GM21423 (cell line): ENCODE measurements around the gene ASIC2.
"Not testable (repeated sequence)": the region's sequence is repeated elsewhere in the genome, so short reads cannot be mapped to it uniquely, and the experiment has no call there.

ENCODE experiments used
- ATAC-seq: cut with Tn5 transposase; IDR thresholded peaks from one replicate; pipeline ENCODE4 v1.9.1; 2021; ENCODE audit warnings: mild to moderate bottlenecking, moderate library complexity; ENCODE audit not compliant: unreplicated experiment

ASIC2 gene

DNA sequence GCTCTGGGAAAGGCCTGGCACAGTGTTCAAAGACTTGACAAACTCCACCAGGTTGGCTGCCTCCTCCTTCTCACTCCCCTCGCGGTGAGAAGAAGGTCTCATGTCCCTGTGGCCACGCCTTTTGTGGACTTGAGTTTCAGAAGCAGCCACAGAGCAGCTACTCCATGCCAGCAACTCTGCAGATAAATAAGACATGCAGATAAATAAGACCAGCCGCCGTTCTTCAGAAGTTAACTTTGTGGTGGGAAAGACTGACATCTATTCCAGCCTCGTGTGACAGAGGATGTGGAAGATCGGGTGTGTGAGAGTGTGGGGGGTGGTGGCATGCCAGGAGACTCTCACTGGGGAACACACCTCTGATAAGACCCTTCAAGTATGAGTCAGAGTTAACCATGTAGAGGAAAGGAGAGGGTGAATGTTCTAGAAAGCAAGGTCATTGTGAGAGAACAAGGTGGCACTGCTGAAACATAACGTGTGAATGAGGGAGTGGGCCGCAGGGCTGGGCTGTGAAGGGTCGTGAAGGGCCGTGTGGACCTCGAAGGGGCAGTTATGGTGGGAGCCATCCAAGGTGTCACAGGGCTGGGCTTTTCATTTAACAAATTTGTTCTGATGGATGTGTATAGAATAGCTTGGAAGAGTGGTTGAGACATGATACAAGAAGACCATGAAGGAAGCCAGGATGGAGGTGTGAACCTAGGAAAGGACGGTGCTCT is 300.6 kb downstream of the ASIC2 start:
- no peak for ATAC-seq

DNA sequence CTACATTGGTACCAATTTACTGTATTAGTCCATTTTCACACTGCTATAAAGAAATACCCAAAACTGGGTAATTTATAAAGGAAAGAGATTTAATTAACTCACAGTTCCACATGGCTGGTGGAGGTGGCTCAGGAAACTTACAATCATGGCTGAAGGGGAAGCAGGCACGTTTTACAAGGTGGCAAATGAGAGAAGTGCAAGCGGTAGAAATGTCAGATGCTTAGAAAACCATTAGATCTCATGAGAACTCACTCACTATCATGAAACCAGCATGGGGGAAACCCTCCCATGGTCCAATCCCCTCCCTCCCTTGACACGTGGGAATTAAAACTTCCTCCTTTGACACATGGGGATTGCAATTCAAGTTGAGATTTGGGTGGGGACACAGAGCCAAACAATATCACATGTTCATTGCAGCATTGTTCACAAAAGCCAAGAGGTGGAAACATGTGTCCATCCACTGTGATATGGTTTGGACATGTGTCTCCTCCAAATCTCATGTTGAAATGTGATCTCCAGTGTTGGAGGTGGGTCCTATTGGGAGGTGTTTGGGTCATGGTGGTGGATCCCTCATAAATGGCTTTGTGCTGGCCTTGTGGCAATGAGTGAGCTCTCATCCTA is 304.5 kb downstream of the ASIC2 start:
- no peak for ATAC-seq

DNA sequence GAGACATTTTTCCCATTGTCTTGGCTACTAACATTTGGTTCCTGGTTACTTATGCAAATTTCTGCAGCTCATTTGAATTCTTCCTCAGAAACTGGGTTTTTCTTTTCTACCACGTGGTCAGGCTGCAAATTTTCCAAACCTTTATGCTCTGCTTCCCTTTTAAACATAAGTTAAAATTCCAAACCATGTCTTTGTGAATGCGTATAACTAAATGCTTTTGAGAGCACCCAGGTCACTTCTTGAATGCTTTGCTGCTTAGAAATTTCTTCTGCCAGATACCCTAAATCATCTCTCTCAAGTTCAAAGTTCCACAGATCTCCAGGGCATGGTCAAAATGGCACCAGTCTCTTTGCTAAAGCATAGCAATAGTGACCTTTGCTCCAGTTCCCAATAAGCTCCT is 305.2 kb downstream of the ASIC2 start:
- not testable (repeated sequence) for ATAC-seq

DNA sequence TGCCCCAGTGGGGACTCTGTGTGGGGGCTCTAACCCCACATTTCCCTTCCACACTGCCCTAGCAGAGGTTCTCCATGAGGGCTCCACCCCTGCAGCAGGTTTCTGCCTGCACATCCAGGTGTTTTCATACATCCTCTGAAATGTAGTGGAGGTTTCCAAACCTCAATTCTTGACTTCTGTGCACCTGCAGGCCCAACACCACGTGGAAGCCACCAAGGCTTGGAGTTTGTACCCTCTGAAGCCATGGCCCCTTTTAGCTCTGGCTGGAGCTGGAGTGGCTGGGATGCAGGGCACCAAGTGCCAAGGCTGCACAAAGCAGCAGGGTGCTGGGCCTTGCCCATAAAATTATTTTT is 305.7 kb downstream of the ASIC2 start:
- ATAC-seq = not testable (repeated sequence)

DNA sequence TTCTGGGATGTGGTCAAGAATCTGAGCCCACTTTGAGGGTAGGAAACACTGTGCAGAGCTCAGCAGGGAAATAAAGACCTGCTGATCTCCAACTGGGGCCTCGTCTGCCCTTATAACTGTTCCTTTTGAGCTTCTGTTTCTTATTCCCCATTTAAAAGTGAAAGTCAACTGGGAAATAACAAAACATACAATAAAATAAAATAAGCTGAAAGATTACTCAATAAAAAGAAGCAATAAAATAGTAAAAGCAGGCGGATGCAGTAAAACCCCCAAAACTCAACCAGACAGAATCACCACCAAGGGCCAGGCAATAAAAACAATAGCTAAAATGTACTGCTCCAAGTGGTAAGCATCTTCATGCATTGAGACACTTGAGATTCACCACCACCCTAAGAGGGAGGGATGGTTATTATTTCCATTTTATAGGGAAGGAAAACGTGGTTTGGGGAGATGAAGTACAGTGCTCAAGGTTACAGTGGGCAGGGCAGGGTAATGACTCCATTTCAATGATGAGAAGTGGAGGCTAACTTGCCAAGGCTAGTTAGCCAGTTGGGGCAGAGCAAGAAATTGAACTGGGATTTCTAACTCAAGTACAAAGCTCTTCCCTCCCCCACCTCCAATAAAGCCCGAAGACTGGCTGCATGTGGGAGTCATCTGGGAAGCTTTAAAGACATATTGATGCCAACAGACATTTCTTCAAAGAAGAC is 307.9 kb downstream of the ASIC2 start:
- no peak for ATAC-seq

DNA sequence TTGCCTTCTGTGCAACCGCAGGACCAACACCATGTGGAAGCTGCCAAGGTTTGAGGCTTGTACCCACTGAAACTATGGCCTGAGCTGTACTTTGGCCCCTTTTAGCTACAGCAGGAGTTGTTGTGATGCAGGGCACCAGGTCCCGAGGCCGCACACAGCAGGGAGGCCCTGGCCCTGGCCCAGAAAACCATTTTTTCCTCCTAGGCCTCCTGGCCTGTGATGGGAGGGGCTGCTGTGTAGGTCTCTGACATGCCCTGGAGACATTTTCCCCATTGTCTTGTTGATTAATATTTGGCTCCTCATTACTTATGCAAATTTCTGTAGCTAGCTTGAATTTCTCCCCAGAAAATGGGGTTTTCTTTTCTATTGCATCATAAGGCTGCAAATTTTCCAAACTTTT is 311.5 kb downstream of the ASIC2 start:
- ATAC-seq = not testable (repeated sequence)

DNA sequence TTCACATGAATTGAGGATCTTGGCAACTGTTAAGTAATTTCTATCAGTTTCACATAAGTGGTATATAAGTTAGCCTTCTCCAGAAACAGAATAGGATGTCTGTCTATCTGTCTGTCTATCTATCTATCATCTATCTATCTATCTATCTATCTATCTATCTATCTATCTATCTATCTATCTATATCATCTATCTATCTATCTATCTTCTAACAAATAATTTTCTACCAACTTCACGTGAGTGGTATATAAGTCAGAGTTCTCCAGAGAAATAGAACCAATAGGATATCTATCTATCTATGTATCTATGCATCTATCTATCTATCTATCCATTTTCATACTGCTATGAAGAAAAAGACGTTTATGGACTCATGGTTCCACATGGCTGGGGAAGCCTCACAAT is 312.9 kb downstream of the ASIC2 start:
- no peak for ATAC-seq

DNA sequence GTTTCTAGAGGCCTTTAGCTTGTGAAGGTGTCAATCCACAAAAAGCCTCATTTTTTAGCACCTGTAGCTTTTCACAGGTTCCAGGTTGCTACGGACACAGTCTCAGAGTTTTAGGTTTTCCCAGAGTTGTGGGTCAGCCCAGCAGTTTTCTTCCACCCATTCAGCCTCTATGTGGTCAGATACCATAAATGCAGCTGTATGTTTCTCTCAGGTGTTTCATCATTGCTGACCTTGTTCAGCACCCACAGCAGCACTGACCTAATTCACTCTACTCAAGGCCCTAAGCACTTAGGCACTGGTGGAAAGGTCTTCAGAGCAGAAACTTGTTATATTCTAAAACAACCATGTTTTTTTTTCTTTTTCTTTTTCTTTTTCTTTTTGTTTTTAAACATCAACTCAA is 316.5 kb downstream of the ASIC2 start:
- no peak for ATAC-seq

DNA sequence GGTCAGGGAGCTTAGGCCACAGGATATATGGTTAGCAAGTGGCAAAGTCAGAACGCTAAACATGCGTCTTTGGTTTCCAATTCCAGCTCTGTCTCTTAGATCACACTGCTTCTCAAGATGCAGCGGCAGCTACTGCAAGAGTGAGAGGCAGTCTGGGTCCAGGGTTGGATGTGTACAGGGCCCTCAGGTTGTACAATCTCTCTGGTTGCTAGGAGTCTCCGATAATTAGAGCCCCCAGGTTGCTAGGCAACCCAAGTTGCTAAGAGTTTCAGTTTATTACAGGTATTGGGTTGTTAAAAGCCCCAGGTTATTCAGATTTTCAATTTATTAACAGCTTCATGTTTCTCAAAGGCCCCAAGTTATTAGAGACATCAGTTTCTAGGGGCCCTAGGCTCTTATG is 317.0 kb downstream of the ASIC2 start:
- ATAC-seq = no peak

DNA sequence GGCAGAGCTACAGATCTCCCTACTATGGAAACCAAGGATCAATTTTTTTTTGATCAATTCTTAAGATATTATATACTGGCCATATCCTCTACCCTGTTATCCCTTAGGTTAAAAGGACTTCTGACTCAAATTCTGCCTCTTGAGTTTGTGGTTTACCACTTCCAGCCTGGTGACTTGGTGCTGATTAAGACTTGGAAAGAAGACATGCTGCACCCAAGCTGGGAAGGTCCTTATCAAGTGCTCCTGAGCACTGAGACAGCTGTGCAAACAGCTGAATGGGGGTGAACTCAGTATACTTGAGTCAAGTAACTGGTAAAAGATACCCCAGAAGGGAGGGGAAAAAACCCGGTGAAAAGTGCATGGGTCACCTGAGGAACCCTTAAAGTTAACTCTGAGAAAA is 321.9 kb downstream of the ASIC2 start:
- no peak for ATAC-seq

DNA sequence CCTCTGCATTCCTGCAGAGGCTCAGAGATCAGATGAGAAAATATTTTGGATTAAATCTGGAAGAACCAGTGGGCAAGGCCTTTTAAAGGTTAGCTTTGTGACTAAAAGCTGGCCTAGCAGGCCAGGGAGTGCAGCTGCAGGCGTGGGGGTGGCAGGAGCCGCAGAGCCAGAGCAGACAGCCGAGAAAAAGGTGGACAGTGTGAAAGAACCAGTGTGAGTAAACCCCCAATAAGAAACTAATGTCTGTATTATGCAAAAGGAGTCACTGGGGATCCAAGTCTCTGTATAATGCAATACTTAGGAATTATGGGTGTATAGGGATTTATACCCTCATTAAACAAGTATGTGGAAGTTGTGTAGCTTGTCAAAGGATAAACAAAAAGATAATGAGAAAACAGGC is 322.8 kb downstream of the ASIC2 start:
- ATAC-seq = no peak

DNA sequence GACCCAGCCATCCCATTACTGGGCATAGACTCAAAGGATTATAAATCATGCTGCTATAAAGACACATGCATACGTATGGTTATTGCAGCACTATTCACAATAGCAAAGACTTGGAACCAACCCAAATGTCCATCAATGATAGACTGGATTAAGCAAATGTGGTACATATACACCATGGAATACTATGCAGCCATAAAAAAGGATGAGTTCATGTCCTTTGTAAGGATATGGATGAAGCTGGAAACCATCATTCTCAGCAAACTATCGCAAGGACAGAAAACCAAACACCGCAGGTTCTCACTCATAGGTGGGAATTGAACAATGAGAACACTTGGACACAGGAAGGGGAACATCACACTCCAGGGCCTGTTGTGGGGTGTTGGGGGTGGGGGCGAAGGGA is 323.9 kb downstream of the ASIC2 start:
- ATAC-seq = not testable (repeated sequence)

DNA sequence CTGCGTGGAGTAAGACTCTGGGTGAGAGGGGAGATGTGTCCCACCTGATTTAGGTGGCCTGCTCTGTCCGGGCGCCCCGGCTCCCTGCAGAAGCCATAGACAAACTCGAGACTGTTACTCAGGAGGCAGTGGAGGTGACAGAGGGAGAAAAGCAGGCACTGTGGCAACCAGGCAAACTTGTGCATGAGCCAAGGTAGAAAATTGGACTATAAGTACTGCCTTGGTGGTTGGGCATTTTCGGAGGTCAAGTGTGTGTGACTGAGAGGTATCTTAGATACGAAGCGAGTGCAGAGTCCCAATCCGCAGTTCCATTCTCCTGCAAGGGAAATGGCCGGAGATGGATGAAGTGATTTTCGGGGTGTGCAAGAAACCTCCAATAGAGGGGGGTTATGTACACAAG is 328.6 kb downstream of the ASIC2 start:
- no peak for ATAC-seq
